ENCODE measurements around the gene GPR84.

- TF ChIP-seq CTCF (IDR thresholded peaks at IDR 0.05; ENCODE audit: low read depth, low read length, poor library complexity, severe bottlenecking) (no peak), EZH2phosphoT487 (IDR thresholded peaks at IDR 0.05; ENCODE audit: borderline replicate concordance, low read length) (no peak)
These were observed 20.3 kb upstream of the GPR84 start, which contains the start of gene ZNF385A for GRCh38 chr12:54384591-54385041.

Measured in DOHH2 (cell line).